Stimulated activated CD4-positive, alpha-beta T cell treated with anti-CD3 and anti-CD28 coated beads, Interleukin-2, amount 100 ng/mL, for 48 hours (primary cell): ENCODE data around the gene CDH4.
"Not testable (repeated sequence)": the region's sequence is repeated elsewhere in the genome, so short reads cannot be mapped to it uniquely, and the experiment has no call there.

Experiments
- DNase-seq, 2 donors: peaks; one replicate each; pipeline ENCODE4 v3.0.0-alpha.2; 2020

Gene CDH4

DNA sequence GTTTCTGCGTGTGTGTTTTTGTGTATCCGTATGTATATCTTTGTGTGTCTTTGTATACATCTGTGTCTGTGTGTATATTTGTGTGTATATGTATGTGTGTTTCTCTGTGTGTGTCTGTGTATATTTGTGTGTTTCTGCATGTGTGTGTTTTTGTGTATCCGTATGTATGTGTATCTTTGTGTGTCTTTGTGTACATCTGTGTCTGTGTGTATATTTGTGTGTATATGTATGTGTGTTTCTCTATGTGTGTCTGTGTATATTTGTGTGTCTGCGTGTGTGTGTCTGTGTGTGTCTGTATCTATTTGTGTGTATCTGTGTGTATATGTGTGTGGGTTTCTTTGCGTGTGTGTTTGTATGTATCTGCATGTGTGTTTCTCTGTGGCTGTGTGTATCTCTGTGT is 192.6 kb downstream of the CDH4 start:
- no peak for DNase-seq

DNA sequence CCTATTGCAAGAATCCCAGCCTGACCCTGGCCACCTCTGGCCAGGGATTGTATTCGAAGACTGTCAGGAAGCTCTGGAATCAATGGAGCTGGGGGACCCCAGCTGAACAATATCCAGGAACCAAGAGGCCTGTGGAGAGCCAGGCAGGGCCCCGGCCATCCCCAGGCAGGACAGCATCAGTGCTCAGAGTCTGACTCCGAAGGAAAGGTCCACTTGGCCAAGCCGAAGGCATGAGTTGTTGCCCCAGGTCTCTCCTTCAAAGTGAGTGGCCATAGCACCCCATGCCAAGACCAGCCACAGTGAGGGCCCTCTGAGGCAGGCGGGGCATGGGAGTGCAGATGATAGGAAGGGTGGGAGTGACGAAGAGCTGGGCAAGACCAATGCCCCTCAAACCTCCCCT is 193.1 kb downstream of the CDH4 start:
- no peak for DNase-seq

DNA sequence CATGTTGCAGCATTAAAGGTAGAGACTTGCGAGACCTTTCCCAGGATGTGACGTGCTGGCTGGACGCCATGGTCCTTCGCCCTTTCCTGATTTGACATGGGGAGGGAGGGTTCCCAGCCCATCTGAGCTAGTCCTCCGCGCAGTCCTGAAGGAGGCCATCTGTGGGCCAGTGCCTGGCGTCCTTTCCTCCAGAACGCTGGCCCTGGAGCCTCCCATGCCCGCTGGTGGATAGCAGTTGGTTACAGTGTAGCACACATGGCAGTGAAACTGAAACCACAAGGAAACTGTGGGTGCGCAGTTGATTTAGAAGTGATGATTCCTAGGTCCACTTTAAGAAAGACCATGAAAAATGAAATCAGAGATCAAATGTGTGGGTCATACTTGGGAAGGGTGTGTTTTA is 193.7 kb downstream of the CDH4 start:
- no peak for DNase-seq

GRCh38 chr20:61447952-61448351 is 195.9 kb downstream of the CDH4 start:
- no peak for DNase-seq

- no peak for DNase-seq
These were observed 196.3 kb downstream of the CDH4 start for GRCh38 chr20:61448386-61448785.

DNA sequence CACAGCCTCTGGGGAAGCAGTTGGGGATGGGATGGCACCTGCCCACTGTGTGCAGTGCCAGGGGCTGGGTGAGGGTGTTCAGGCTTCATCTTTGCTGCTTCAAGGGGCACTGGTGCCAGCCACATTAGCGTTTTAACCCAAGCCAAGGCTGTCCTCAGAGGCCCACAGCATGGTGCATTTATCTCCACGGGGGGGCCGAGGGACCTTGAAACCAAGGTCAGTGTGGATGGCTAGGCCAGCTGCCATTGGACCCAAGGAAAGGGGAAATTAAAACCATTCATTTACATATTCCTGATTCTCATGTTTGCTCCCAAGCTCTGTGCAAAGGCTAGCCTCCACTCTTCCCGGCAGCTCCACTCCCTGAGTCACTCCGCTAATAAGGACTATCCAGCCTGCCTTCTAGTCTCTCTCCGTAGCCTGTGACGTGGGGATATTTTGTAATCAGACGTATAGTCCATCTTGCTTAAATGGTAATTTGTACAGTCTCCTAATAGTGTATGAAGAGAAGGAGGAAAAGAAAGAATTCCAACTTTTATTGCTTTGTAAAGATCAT is 197.1 kb downstream of the CDH4 start:
- DNase-seq: no peak

- DNase-seq: no peak
These were observed 197.9 kb downstream of the CDH4 start for GRCh38 chr20:61449916-61450315.

DNA sequence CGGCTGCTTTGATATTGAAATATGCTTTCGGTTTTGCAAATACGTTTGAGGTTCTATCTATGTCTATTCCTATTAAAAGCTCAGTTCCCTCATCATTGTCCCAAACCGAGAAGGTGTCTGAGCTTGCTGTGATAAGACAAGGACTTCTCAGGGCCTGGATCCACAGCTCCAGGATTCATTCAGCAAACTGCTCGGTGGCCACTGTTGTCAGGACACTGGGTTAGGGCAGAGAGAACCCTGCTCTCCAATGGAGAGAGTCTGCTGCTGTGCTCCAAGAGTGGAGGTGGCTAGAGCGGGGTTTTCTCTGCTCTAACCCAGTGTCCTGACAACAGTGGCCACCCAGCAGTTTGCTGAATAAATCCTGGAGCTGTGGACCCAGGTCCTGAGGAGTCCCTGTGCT is 198.5 kb downstream of the CDH4 start:
- DNase-seq: no peak

DNA sequence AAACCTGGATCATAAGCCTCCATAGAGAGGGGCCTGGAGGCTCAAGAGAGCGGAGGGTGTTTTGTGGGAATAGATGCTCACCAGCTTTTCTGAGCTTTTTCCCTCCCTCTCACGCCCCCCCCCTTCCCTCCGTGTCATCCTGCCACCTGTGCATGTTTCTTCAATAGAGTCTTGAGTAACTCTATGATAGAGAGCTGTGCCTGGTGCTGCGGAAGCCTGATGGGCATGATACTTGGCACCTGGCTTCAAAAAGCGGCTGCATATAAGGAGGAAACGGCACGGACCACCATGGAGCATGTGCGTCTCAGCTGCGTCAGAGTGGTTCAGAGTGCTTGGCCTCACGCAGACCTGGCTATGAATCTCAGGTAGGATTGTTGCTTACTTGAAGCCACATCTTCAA is 198.9 kb downstream of the CDH4 start:
- no peak for DNase-seq

DNA sequence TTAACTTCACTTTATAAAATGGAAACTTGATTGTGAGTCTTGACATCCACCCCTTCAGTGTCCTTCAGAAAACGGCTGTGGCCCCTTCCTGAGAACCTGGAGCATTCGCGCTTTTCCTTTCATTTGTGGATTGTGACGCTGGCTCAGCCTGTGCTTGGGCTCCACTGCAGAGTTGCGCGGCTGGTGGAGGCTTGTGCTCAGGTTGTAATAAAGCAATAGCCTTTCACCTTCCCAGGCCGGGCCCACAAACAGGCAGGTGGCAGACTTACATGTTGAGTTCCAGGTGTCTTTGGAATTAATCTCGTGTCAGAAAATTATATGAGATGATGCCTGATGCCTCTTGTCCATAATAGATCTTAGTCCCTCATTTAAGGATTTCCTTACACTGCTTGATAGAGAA is 199.9 kb downstream of the CDH4 start:
- no peak for DNase-seq

DNA sequence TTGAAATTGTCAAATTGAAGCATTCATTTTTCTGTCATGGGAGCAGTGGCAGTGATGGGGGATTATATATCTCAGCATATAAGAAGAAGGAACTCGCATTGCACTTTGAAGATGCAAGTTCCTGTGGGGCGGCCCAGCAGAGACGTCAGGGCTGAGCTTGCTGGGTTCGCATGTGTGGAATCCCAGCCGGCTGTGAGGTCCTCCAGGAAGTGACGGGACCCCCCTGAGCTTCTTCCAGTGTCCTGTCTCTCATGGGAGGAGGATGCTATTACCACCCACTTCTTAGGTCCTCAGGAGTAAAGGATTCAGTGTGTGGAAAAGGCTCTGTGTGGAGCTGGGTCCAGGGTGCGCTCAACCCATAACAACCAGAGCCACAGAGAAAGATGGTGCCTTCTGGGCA is 201.2 kb downstream of the CDH4 start:
- no peak for DNase-seq

DNA sequence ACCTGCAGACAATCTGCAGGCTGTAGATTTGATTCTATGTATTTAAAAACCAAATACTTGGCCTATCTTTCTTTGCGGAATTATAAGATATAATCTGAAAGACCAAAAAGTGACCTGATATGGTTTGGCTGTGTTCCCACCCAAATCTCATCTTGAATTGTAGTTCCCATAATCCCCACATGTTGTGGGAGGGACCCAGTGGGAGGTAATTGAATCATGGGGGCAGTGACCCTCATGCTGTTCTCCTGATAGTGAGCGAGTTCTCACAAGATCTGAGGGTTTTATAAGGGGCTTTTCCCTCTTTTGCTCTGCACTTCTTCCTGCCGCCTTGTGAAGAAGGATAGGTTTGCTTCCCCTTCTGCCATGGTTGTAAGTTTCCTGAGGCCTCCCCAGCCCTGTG is 201.6 kb downstream of the CDH4 start:
- not testable (repeated sequence) for DNase-seq

GRCh38 chr20:61454053-61454452 is 202.0 kb downstream of the CDH4 start:
- DNase-seq: no peak

GRCh38 chr20:61455508-61456215 is 203.6 kb downstream of the CDH4 start:
- DNase-seq: no peak

DNA sequence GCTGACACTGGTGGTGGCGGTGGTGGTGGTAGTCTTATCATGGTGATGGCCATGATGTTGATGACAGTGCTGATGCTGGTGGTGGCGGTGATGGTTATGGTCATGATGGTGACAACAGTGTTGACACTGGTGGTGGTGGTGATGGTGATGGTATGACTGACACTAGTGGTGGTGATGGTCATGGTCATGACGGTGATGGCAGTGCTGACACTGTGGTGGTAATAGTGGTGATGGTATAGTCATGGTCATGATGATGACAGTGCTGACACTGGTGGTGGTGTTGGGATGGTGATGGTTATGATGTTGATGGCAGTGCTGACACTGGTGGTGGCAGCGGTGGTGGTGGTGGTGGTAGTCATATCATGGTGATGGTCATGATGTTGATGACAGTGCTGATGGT is 205.7 kb downstream of the CDH4 start:
- no peak for DNase-seq

GRCh38 chr20:61458146-61458746 is 206.2 kb downstream of the CDH4 start:
- no peak for DNase-seq

- no peak for DNase-seq
These were observed 207.2 kb downstream of the CDH4 start for GRCh38 chr20:61459266-61459665.

- DNase-seq: no peak
These were observed 207.6 kb downstream of the CDH4 start for GRCh38 chr20:61459705-61460104.

- DNase-seq: no peak
These were observed 208.4 kb downstream of the CDH4 start for GRCh38 chr20:61460261-61461052.

DNA sequence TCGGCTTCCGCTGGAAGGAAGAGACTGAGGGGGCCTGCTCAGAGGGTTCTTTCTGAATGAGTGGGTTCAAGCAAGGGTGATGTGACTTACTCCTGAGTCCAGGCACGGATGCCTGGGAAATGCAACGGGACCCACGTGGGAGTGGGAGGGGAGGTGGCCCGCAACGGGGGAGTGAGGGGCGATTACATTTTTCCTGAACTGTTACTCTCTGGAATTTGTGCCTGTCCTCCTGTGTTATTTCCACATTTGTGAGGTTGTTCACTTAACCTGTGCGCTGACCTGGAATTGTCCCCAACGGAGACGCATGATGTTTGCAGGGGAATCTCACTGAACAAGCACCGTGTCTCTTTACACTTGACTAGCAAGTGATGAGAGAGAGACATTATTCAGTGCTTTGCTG is 209.4 kb downstream of the CDH4 start:
- DNase-seq: no peak

- no peak for DNase-seq
These were observed 212.5 kb downstream of the CDH4 start for GRCh38 chr20:61464307-61465303.

DNA sequence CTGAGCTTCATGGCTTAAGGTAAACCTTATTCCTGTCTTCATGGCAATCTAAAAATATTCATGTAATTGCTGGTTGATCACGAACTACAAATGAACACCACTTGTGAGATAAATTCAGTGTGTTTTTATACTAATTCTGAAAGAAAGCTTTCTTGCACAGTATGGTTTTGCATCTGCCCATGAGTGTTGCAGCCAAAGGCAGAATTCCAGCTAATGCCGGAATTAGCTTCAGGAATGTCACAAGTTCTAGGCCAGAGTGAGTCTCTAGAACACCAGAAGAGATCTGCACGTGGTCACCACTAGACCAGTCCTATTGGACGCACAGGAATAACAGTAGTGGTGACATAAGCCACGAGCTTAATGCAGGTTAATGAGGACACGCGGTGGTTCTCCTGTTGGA is 223.7 kb downstream of the CDH4 start:
- DNase-seq: no peak

- no peak for DNase-seq
These were observed 224.9 kb downstream of the CDH4 start for GRCh38 chr20:61476956-61477355.
